T-helper 2 cell (primary cell): ENCODE measurements around the gene KCNH6.

Experiments
- DNase-seq, 5 experiments: peaks; one replicate each; pipeline versions ENCODE4 v3.0.0 to v3.0.0-alpha.2; 2012 to 2022

Gene KCNH6

GRCh38 chr17:63534078-63534570 lies 11.0 kb downstream of the KCNH6 start:
- no peak for DNase-seq

- no peak for DNase-seq
These were observed 11.8 kb downstream of the KCNH6 start for GRCh38 chr17:63534816-63535455.

- DNase-seq, result no peak
These were observed 12.5 kb downstream of the KCNH6 start for GRCh38 chr17:63535640-63536039.

- DNase-seq, result no peak
These were observed 13.8 kb downstream of the KCNH6 start for GRCh38 chr17:63537001-63537400.

GRCh38 chr17:63537991-63538692 lies 15.0 kb downstream of the KCNH6 start:
- peak in 1 of 5 experiments; percentile 15 for DNase-seq

GRCh38 chr17:63538693-63539595 lies 15.8 kb downstream of the KCNH6 start:
- DNase-seq, result no peak

- DNase-seq, result no peak
These were observed 17.4 kb downstream of the KCNH6 start for GRCh38 chr17:63540590-63540989.

- no peak for DNase-seq
These were observed 19.0 kb downstream of the KCNH6 start for GRCh38 chr17:63542218-63542545.

GRCh38 chr17:63542942-63543821 lies 20.0 kb downstream of the KCNH6 start:
- DNase-seq, result no peak

GRCh38 chr17:63543822-63544420 lies 20.8 kb downstream of the KCNH6 start:
- no peak for DNase-seq

GRCh38 chr17:63544467-63545301 lies 21.5 kb downstream of the KCNH6 start:
- DNase-seq, result no peak

GRCh38 chr17:63546308-63547082 lies 23.3 kb downstream of the KCNH6 start:
- DNase-seq, result no peak

- no peak for DNase-seq
These were observed 23.9 kb downstream of the KCNH6 start for GRCh38 chr17:63547083-63547523.

GRCh38 chr17:63549289-63549945 lies 26.3 kb downstream of the KCNH6 start:
- no peak for DNase-seq

GRCh38 chr17:63549946-63550816 lies 27.0 kb downstream of the KCNH6 start, which contains the start of gene DCAF7:
Gene DCAF7 (plus strand): TSS chr17:63550477. CDS start chr17:63550678, 201 bp downstream.
- peak; percentile 96 to 100 (median 99) for DNase-seq

- DNase-seq, result no peak
These were observed 27.9 kb downstream of the KCNH6 start for GRCh38 chr17:63550817-63551639.

GRCh38 chr17:63552211-63552610 lies 29.1 kb downstream of the KCNH6 start:
- DNase-seq, result no peak
